Measurements from ENCODE around the gene PTPRT.

Gene PTPRT

GRCh38 chr20:42532831-42533230, 656.9 kb downstream of the PTPRT start:
- no peak overlapping the region for H3K4me3 ChIP-seq (ENCODE audit: low read depth, low read length)
- TF ChIP-seq, protein P1, sequence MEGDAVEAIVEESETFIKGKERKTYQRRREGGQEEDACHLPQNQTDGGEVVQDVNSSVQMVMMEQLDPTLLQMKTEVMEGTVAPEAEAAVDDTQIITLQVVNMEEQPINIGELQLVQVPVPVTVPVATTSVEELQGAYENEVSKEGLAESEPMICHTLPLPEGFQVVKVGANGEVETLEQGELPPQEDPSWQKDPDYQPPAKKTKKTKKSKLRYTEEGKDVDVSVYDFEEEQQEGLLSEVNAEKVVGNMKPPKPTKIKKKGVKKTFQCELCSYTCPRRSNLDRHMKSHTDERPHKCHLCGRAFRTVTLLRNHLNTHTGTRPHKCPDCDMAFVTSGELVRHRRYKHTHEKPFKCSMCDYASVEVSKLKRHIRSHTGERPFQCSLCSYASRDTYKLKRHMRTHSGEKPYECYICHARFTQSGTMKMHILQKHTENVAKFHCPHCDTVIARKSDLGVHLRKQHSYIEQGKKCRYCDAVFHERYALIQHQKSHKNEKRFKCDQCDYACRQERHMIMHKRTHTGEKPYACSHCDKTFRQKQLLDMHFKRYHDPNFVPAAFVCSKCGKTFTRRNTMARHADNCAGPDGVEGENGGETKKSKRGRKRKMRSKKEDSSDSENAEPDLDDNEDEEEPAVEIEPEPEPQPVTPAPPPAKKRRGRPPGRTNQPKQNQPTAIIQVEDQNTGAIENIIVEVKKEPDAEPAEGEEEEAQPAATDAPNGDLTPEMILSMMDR (IDR thresholded peaks at IDR 0.05; ENCODE audit: borderline replicate concordance, insufficient read depth, low read depth, low read length) = no peak

DNA sequence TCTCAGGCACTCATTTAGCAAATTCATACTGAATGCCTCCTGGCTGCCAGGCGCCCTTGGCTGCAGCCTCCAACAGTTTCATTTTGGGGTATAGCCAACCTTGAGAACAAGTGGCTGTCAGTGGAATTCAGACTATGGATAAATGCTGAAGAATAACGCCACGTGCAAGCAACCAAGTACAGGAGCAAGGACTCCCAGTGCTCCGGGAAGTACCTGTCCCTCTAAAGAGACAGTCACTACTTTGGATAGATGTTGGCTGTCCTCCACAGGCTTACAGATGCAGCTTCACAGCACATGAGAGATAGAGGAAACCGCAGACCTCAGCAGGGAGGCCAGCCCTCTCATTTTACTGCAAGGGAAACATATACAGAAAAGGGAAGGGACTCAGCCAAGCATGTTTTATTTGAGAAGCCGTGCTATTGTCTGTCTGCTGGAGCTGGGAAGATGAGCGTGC, 658.2 kb downstream of the PTPRT start:
- TF ChIP-seq, protein P1 (IDR thresholded peaks at IDR 0.05; ENCODE audit: borderline replicate concordance, insufficient read depth, low read depth, low read length) = no peak
- no peak overlapping the region for H3K4me3 ChIP-seq (ENCODE audit: low read depth, low read length)

GRCh38 chr20:42530855-42531448, 658.8 kb downstream of the PTPRT start:
- no peak overlapping the region for H3K4me3 ChIP-seq (ENCODE audit: low read depth, low read length)
- TF ChIP-seq, protein P1 (IDR thresholded peaks at IDR 0.05; ENCODE audit: borderline replicate concordance, insufficient read depth, low read depth, low read length) = peak; percentile 61

- TF ChIP-seq, protein P1 (IDR thresholded peaks at IDR 0.05; ENCODE audit: borderline replicate concordance, insufficient read depth, low read depth, low read length) = no peak
Observed at GRCh38 chr20:42530191-42530590, 659.5 kb downstream of the PTPRT start.

GRCh38 chr20:42524058-42524457, 665.6 kb downstream of the PTPRT start:
- TF ChIP-seq, protein P1 (IDR thresholded peaks at IDR 0.05; ENCODE audit: borderline replicate concordance, insufficient read depth, low read depth, low read length) = no peak
- H3K4me3 ChIP-seq (ENCODE audit: low read depth, low read length) = no peak overlapping the region

More at GRCh38 chr20:42530191-42530590, 659.5 kb downstream of the PTPRT start:
- H3K4me3 ChIP-seq (ENCODE audit: low read depth, low read length) = no peak overlapping the region

GRCh38 chr20:42516692-42517091, 673.0 kb downstream of the PTPRT start:
- H3K4me3 ChIP-seq (ENCODE audit: low read depth, low read length) = no peak overlapping the region
- TF ChIP-seq, protein P1 (IDR thresholded peaks at IDR 0.05; ENCODE audit: borderline replicate concordance, insufficient read depth, low read depth, low read length) = no peak

DNA sequence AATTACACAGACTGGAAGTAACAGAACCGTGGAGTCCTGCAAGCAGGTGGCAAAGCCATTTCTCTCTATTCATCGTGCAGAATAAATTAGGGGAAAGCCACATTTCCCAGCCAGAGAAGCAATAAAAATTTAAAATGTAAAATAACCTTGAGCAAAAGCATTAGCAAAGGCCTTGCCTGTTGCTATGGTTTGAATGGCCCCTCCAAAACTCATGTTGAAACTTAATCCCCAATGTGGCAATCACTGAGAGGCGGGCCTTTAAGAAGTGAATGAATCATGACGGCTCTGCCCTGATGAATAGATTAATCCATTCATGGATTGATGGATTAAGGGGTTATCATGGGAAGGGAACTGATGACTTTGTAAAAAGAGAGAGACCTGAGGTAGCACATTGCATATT, 679.0 kb downstream of the PTPRT start:
- H3K4me3 ChIP-seq (ENCODE audit: low read depth, low read length) = no peak overlapping the region
- TF ChIP-seq, protein P1 (IDR thresholded peaks at IDR 0.05; ENCODE audit: borderline replicate concordance, insufficient read depth, low read depth, low read length) = no peak

Measured in GM12875 (cell line).